A673 (cell line): Measurements from ENCODE around the gene BACE2. TPM values are rescaled to one million over a fixed set of nuclear protein-coding genes. Genes with fewer than 3 reads are reported as not detected.

Experiments
- BruUV-seq: library from RNA; stranded (reverse); fragments of 400-500 nt; replicated peaks from 2 replicates; lab custom pipeline; 2021; lab: Mats Ljungman, UMichigan
- CTCF ChIA-PET: fragments of 300-600 bp; sonication (Branson Sonifier 250); formaldehyde crosslinking; loops from one replicate; lab custom pipeline; 2022; ENCODE audit warnings: antibody characterized with exemption; lab: Charles Lee
- POLR2A ChIA-PET: fragments of 300-600 bp; sonication (Branson Sonifier 250); formaldehyde crosslinking; loops from one replicate; lab custom pipeline; 2022; ENCODE audit warnings: antibody characterized with exemption; ENCODE audit not compliant: low non-redundant PET; lab: Charles Lee
- DNase-seq: peaks from one replicate; pipeline ENCODE4 v3.0.0-alpha.2; 2015; ENCODE audit warnings: low spot score
- H3K27ac ChIP-seq: fragments of 200-600 bp; sonication (generic); 2 replicates; pipeline ENCODE4 v1.5.1; 2016; ENCODE audit warnings: mixed run types, low read depth, mild to moderate bottlenecking, mixed read lengths, antibody characterized with exemption, low read length; ENCODE audit not compliant: poor library complexity, severe bottlenecking
- H3K27me3 ChIP-seq: fragments of 200-600 bp; sonication (generic); replicated peaks from 2 replicates; pipeline ENCODE4 v1.6.1; 2017; ENCODE audit warnings: mixed run types, low read depth, mild to moderate bottlenecking, mixed read lengths, antibody characterized with exemption, low read length; ENCODE audit not compliant: insufficient read depth, poor library complexity
- H3K36me3 ChIP-seq: fragments of 200-600 bp; sonication (generic); 2 replicates; pipeline ENCODE4 v1.6.1; 2016; ENCODE audit warnings: mixed run types, mild to moderate bottlenecking, mixed read lengths, antibody characterized with exemption, low read length; ENCODE audit not compliant: insufficient read depth, poor library complexity, severe bottlenecking
- H3K4me1 ChIP-seq: fragments of 200-600 bp; sonication (generic); 2 replicates; pipeline ENCODE4 v1.6.1; 2017; ENCODE audit warnings: mixed run types, mild to moderate bottlenecking, mixed read lengths, antibody characterized with exemption, low read length; ENCODE audit not compliant: insufficient read depth, poor library complexity, severe bottlenecking
- H3K4me3 ChIP-seq: fragments of 200-600 bp; sonication (generic); 2 replicates; pipeline ENCODE4 v1.5.1; 2016; ENCODE audit warnings: low read depth, mixed run types, mild to moderate bottlenecking, mixed read lengths, low read length; ENCODE audit not compliant: poor library complexity, severe bottlenecking
- H3K9me3 ChIP-seq: fragments of 200-600 bp; sonication (generic); 2 replicates; pipeline ENCODE4 v1.6.1; 2016; ENCODE audit warnings: mixed run types, low read depth, mild to moderate bottlenecking, mixed read lengths, antibody characterized with exemption, low read length; ENCODE audit not compliant: poor library complexity, severe bottlenecking
- CTCF ChIP-seq: fragments of 300-800, 200-600 bp; sonication (generic); conservative IDR thresholded peaks from 2 replicates; pipeline ENCODE4 v1.5.1; 2017; ENCODE audit warnings: low read depth, mild to moderate bottlenecking, antibody characterized with exemption, low read length, moderate library complexity, mixed read lengths
- EZH2 ChIP-seq: fragments of 200-600 bp; sonication (generic); IDR thresholded peaks from 2 replicates; pipeline ENCODE4 v1.6.1; 2017; ENCODE audit warnings: borderline replicate concordance, low read depth, mild to moderate bottlenecking, mixed read lengths, antibody characterized with exemption, low read length; ENCODE audit not compliant: poor library complexity, severe bottlenecking
- intact Hi-C: fragments of 100-400 bp; cut with micrococcal nuclease; formaldehyde crosslinking; loops from one replicate; pipeline ENCODE4 v1.10.0; 2022; ENCODE audit not compliant: unreplicated experiment
- total RNA-seq: library from RNA; stranded (reverse); gene quantifications from 2 replicates; pipeline ENCODE4 v1.2.3, GENCODE V29; 2021

BACE2 gene
- total RNA-seq, 1 experiment from 2014 or later = 6.9 TPM

- Histone ChIP-seq H3K4me3 (no peak overlapping the region), H3K27me3 (no peaks in the 10 kb centered on the region), H3K4me1 (no peaks in the 10 kb centered on the region), H3K27ac (no peak overlapping the region), H3K9me3 (no peaks in the 10 kb centered on the region), H3K36me3 (no peaks in the 10 kb centered on the region)
- CTCF ChIA-PET = no interaction called here
- no peak for DNase-seq
- POLR2A ChIA-PET = no interaction called here
- TF ChIP-seq CTCF = no peak
- TF ChIP-seq EZH2 = no peak
- intact Hi-C loops = loop anchor here (10.0 kb wide), 1 partner anchor 991 kb away; no protein-coding TSS in a partner anchor
- no TSS peak for BruUV-seq
These were observed 31.7 kb upstream of the BACE2 start for GRCh38 chr21:41136286-41136685.

- CTCF ChIA-PET = no interaction called here
These were observed 30.6 kb upstream of the BACE2 start for GRCh38 chr21:41137401-41137800.

GRCh38 chr21:41137889-41138288 is 30.1 kb upstream of the BACE2 start:
- peaks cover 1% of the 10 kb centered on the region for H3K9me3 ChIP-seq
- H3K27me3 ChIP-seq = no peaks in the 10 kb centered on the region
- no peaks in the 10 kb centered on the region for H3K4me1 ChIP-seq
- TF ChIP-seq CTCF (no peak), EZH2 (no peak)
- intact Hi-C loops = loop anchor here (10.0 kb wide), 1 partner anchor 993 kb away; no protein-coding TSS in a partner anchor
- no peak for DNase-seq
- ChIA-PET POLR2A (no interaction called here), CTCF (no interaction called here)
- no peak overlapping the region for H3K4me3 ChIP-seq
- no TSS peak for BruUV-seq
- no peaks in the 10 kb centered on the region for H3K36me3 ChIP-seq
- H3K27ac ChIP-seq = no peak overlapping the region

More at GRCh38 chr21:41137401-41137800, 30.6 kb upstream of the BACE2 start:
- Histone ChIP-seq H3K36me3 (no peaks in the 10 kb centered on the region), H3K4me1 (no peaks in the 10 kb centered on the region), H3K27me3 (no peaks in the 10 kb centered on the region), H3K27ac (no peak overlapping the region), H3K9me3 (no peaks in the 10 kb centered on the region), H3K4me3 (no peak overlapping the region)
- no peak for DNase-seq
- intact Hi-C loops = loop anchor here (10.0 kb wide), 1 partner anchor 993 kb away; no protein-coding TSS in a partner anchor
- no TSS peak for BruUV-seq
- POLR2A ChIA-PET = no interaction called here
- TF ChIP-seq EZH2 (no peak), CTCF (no peak)
